CD8-positive, alpha-beta memory T cell (primary cell): ENCODE results near the gene NTN5. TPM values are rescaled to one million over a fixed set of nuclear protein-coding genes. Genes with fewer than 3 reads are reported as not detected.

Experiments
- CTCF ChIA-PET: fragments of 350-600 bp; sonication (Branson Sonifier 250); formaldehyde crosslinking; loops from one replicate; lab custom pipeline; 2021; ENCODE audit warnings: antibody characterized with exemption; lab: Charles Lee
- POLR2A ChIA-PET: fragments of 350-600 bp; sonication (Branson Sonifier 250); formaldehyde crosslinking; loops from one replicate; lab custom pipeline; 2021; ENCODE audit warnings: antibody characterized with exemption; lab: Charles Lee
- DNase-seq, 5 donors: peaks; one replicate each; pipeline versions ENCODE4 v3.0.0 to v3.0.0-alpha.2; 2020 to 2022; ENCODE audit warnings: mixed read lengths in 1 of 5
- H3K27ac ChIP-seq: one replicate; pipeline ENCODE4 v1.7.0; 2013; ENCODE audit warnings: low read depth, mild to moderate bottlenecking, low read length, moderate library complexity
- H3K27me3 ChIP-seq: 2 replicates; pipeline ENCODE4 v1.7.0; 2013; ENCODE audit warnings: low read length, mild to moderate bottlenecking; ENCODE audit not compliant: insufficient read depth, poor library complexity, severe bottlenecking
- H3K36me3 ChIP-seq: 2 replicates; pipeline ENCODE4 v1.7.0; 2013; ENCODE audit warnings: mild to moderate bottlenecking, low read length, moderate library complexity; ENCODE audit not compliant: insufficient read depth
- H3K4me1 ChIP-seq: 2 replicates; pipeline ENCODE4 v1.7.0; 2013; ENCODE audit warnings: mild to moderate bottlenecking, low read length, moderate library complexity; ENCODE audit not compliant: insufficient read depth
- H3K4me3 ChIP-seq: 2 replicates; pipeline ENCODE4 v1.7.0; 2013; ENCODE audit warnings: mild to moderate bottlenecking, low read length
- H3K9me3 ChIP-seq: 2 replicates; pipeline ENCODE4 v1.7.0; 2013; ENCODE audit warnings: mild to moderate bottlenecking, low read length
- H3K27ac Mint-ChIP-seq, 8 donors: one replicate each; pipeline ENCODE4 v1.8.0; 2020 to 2021; ENCODE audit warnings: mixed read lengths in 8 of 8, mild to moderate bottlenecking in 6 of 8, inconsistent platforms in 3 of 8, moderate library complexity in 3 of 8
- H3K27me3 Mint-ChIP-seq, 2 donors: one replicate each; pipeline ENCODE4 v1.8.0; 2020 to 2021; ENCODE audit warnings: mixed read lengths in 2 of 2, mild to moderate bottlenecking in 1 of 2, moderate library complexity in 1 of 2
- H3K36me3 Mint-ChIP-seq, 3 donors: one replicate each; pipeline ENCODE4 v1.8.0; 2020 to 2021; ENCODE audit warnings: mixed read lengths in 3 of 3, inconsistent platforms in 1 of 3, mild to moderate bottlenecking in 1 of 3
- H3K4me1 Mint-ChIP-seq, 3 donors: one replicate each; pipeline ENCODE4 v1.8.0; 2020 to 2021; ENCODE audit warnings: mixed read lengths in 3 of 3, inconsistent platforms in 1 of 3, mild to moderate bottlenecking in 1 of 3
- H3K4me3 Mint-ChIP-seq, 7 donors: one replicate each; pipeline ENCODE4 v1.8.0; 2020 to 2021; ENCODE audit warnings: mixed read lengths in 7 of 7, mild to moderate bottlenecking in 6 of 7, moderate library complexity in 4 of 7, inconsistent platforms in 2 of 7
- H3K9me3 Mint-ChIP-seq, 5 donors: one replicate each; pipeline ENCODE4 v1.8.0; 2020 to 2022; ENCODE audit warnings: mixed read lengths in 5 of 5, mild to moderate bottlenecking in 3 of 5, moderate library complexity in 2 of 5, inconsistent platforms in 1 of 5
- polyA plus RNA-seq: library from polyadenylated mRNA; unstranded; fragments of 300-500 nt; fragmentation: Illumina TruSeq; gene quantifications from one replicate; pipeline ENCODE4 v1.2.3, GENCODE V29; 2021
- total RNA-seq, 2 experiments: library from RNA; stranded (reverse); gene quantifications; one replicate each; pipeline ENCODE4 v1.2.3, GENCODE V29; 2021

Gene NTN5
- total and polyA plus RNA-seq, 3 experiments from 2014 or later, result 0.11 to 0.33 TPM; not detected in 1

- Histone ChIP-seq H3K27ac (peak overlapping the region; percentile 54), H3K4me3 (no peak overlapping the region), H3K4me1 (peaks cover 13% of the 10 kb centered on the region), H3K36me3 (peaks cover 6% of the 10 kb centered on the region), H3K27me3 (no peaks in the 10 kb centered on the region), H3K9me3 (no peaks in the 10 kb centered on the region)
- peak overlapping the region; percentile 70 to 97 (median 86) for H3K27ac Mint-ChIP-seq
- POLR2A ChIA-PET, result no interaction called here
- H3K27me3 Mint-ChIP-seq, result no peaks in the 10 kb centered on the region
- CTCF ChIA-PET, result no interaction called here
- no peaks in the 10 kb centered on the region for H3K9me3 Mint-ChIP-seq
- H3K36me3 Mint-ChIP-seq, result peaks cover 0 to 33% (median 7%) of the 10 kb centered on the region in 3 donors
- peaks cover 34 to 44% (median 41%) of the 10 kb centered on the region in 3 donors for H3K4me1 Mint-ChIP-seq
- DNase-seq, result no peak
- peak overlapping the region in 6 of 7 donors; percentile 23 to 88 (median 58) for H3K4me3 Mint-ChIP-seq
Observed at GRCh38 chr19:48624791-48625723, 47.8 kb downstream of the NTN5 start.

GRCh38 chr19:48624067-48624594 is 48.7 kb downstream of the NTN5 start:
- H3K4me3 Mint-ChIP-seq, result peak overlapping the region; percentile 55 to 92 (median 80)
- peaks cover 0 to 36% (median 7%) of the 10 kb centered on the region in 3 donors for H3K36me3 Mint-ChIP-seq
- Histone ChIP-seq H3K36me3 (no peaks in the 10 kb centered on the region), H3K9me3 (no peaks in the 10 kb centered on the region), H3K4me1 (peaks cover 20% of the 10 kb centered on the region), H3K27me3 (no peaks in the 10 kb centered on the region), H3K27ac (peak overlapping the region; percentile 54), H3K4me3 (peak overlapping the region; percentile 37)
- peaks cover 41 to 53% (median 49%) of the 10 kb centered on the region in 3 donors for H3K4me1 Mint-ChIP-seq
- CTCF ChIA-PET, result interaction anchor here (1.0 to 1.9 kb wide), 2 partner anchors 10 to 119 kb away, joined by 3 to 9 read pairs; no protein-coding TSS in a partner anchor
- H3K27me3 Mint-ChIP-seq, result peaks cover 0 to 2% of the 10 kb centered on the region in 2 donors
- peaks cover 0 to 2% (median 0%) of the 10 kb centered on the region in 5 donors for H3K9me3 Mint-ChIP-seq
- peak; percentile 88 to 94 (median 92) for DNase-seq
- H3K27ac Mint-ChIP-seq, result peak overlapping the region; percentile 82 to 97 (median 94)
- POLR2A ChIA-PET, result interaction anchor here (0.5 to 2.7 kb wide), 8 partner anchors 8 to 257 kb away, joined by 3 to 14 read pairs (median 4); partner anchors contain the start of genes CA11, DBP and FAM83E

GRCh38 chr19:48623556-48624066 is 49.2 kb downstream of the NTN5 start:
- Histone ChIP-seq H3K36me3 (no peaks in the 10 kb centered on the region), H3K4me3 (peak overlapping the region; percentile 25), H3K27me3 (no peaks in the 10 kb centered on the region), H3K27ac (peak overlapping the region; percentile 48), H3K4me1 (peaks cover 20% of the 10 kb centered on the region), H3K9me3 (no peaks in the 10 kb centered on the region)
- ChIA-PET CTCF (interaction anchor here (1.0 to 1.9 kb wide), 2 partner anchors 10 to 118 kb away, joined by 3 to 9 read pairs; no protein-coding TSS in a partner anchor), POLR2A (interaction anchor here (0.5 to 2.7 kb wide), 9 partner anchors 8 to 453 kb away, joined by 3 to 14 read pairs (median 4); partner anchors contain the start of genes CA11, DBP and FAM83E)
- Mint-ChIP-seq H3K27ac (peak overlapping the region; percentile 82 to 97 (median 94)), H3K36me3 (peaks cover 0 to 39% (median 7%) of the 10 kb centered on the region in 3 donors), H3K4me1 (peaks cover 42 to 56% (median 54%) of the 10 kb centered on the region in 3 donors), H3K9me3 (peaks cover 0 to 2% (median 0%) of the 10 kb centered on the region in 5 donors), H3K27me3 (peaks cover 0 to 3% of the 10 kb centered on the region in 2 donors), H3K4me3 (peak overlapping the region; percentile 18 to 92 (median 80))
- no peak for DNase-seq

GRCh38 chr19:48619692-48620585 is 52.9 kb downstream of the NTN5 start:
- peak overlapping the region; percentile 84 for H3K27ac ChIP-seq
- H3K27me3 ChIP-seq, result no peaks in the 10 kb centered on the region
- H3K4me3 ChIP-seq, result peak overlapping the region; percentile 76
- ChIA-PET POLR2A (interaction anchor here (0.5 to 2.5 kb wide), 15 partner anchors 9 to 1378 kb away, joined by 3 to 23 read pairs (median 4); partner anchors contain the start of genes CA11, DBP, GYS1 and PPP1R15A), CTCF (interaction anchor here (0.6 to 3.2 kb wide), 9 partner anchors 11 to 168 kb away, joined by 3 to 16 read pairs (median 4); no protein-coding TSS in a partner anchor)
- H3K4me1 ChIP-seq, result peaks cover 43% of the 10 kb centered on the region
- H3K9me3 ChIP-seq, result no peaks in the 10 kb centered on the region
- Mint-ChIP-seq H3K4me3 (peak overlapping the region; percentile 94 to 100 (median 98)), H3K27ac (peak overlapping the region; percentile 90 to 99 (median 98)), H3K4me1 (peaks cover 58 to 74% (median 68%) of the 10 kb centered on the region in 3 donors), H3K36me3 (peaks cover 0 to 62% (median 11%) of the 10 kb centered on the region in 3 donors), H3K27me3 (peaks cover 0 to 3% of the 10 kb centered on the region in 2 donors), H3K9me3 (peaks cover 0 to 2% (median 0%) of the 10 kb centered on the region in 5 donors)
- H3K36me3 ChIP-seq, result peaks cover 24% of the 10 kb centered on the region
- DNase-seq, result no peak

GRCh38 chr19:48618916-48619691 is 53.7 kb downstream of the NTN5 start, which contains the start of the genes RPL18 and SPHK2:
RPL18 (minus strand) TSS chr19:48619178; CDS start chr19:48619143, 35 bp downstream.
SPHK2 (plus strand) TSS chr19:48619506; CDS start chr19:48620515, 1,009 bp downstream.
- H3K4me1 Mint-ChIP-seq, result peaks cover 54 to 67% (median 62%) of the 10 kb centered on the region in 3 donors
- POLR2A ChIA-PET, result interaction anchor here (0.5 to 2.5 kb wide), 18 partner anchors 8 to 1257 kb away, joined by 3 to 23 read pairs (median 4); partner anchors contain the start of genes CA11, DBP, GYS1 and PPP1R15A
- CTCF ChIA-PET, result interaction anchor here (0.6 to 3.2 kb wide), 10 partner anchors 8 to 219 kb away, joined by 3 to 16 read pairs (median 4); no protein-coding TSS in a partner anchor
- H3K4me1 ChIP-seq, result peaks cover 43% of the 10 kb centered on the region
- peaks cover 0 to 2% (median 0%) of the 10 kb centered on the region in 5 donors for H3K9me3 Mint-ChIP-seq
- H3K27me3 Mint-ChIP-seq, result peaks cover 0 to 3% of the 10 kb centered on the region in 2 donors
- H3K4me3 Mint-ChIP-seq, result peak within 1 kb of the TSS; percentile 94 to 100 (median 98)
- peak within 1 kb of the TSS; percentile 84 for H3K27ac ChIP-seq
- peaks cover 24% of the 10 kb centered on the region for H3K36me3 ChIP-seq
- DNase-seq, result peak; percentile 91 to 97 (median 93)
- no peaks in the 10 kb centered on the region for H3K9me3 ChIP-seq
- H3K4me3 ChIP-seq, result peak within 1 kb of the TSS; percentile 76
- peak within 1 kb of the TSS; percentile 90 to 99 (median 98) for H3K27ac Mint-ChIP-seq
- no peaks in the 10 kb centered on the region for H3K27me3 ChIP-seq
- peaks cover 0 to 66% (median 12%) of the 10 kb centered on the region in 3 donors for H3K36me3 Mint-ChIP-seq

- POLR2A ChIA-PET, result interaction anchor here (0.5 to 2.5 kb wide), 13 partner anchors 9 to 1148 kb away, joined by 3 to 23 read pairs (median 5); partner anchors contain the start of genes CA11, DBP, GYS1 and PPP1R15A
- H3K27me3 ChIP-seq, result no peaks in the 10 kb centered on the region
- no peaks in the 10 kb centered on the region for H3K9me3 ChIP-seq
- peaks cover 24% of the 10 kb centered on the region for H3K36me3 ChIP-seq
- peaks cover 0 to 3% of the 10 kb centered on the region in 2 donors for H3K27me3 Mint-ChIP-seq
- H3K4me1 Mint-ChIP-seq, result peaks cover 47 to 60% (median 55%) of the 10 kb centered on the region in 3 donors
- peak overlapping the region; percentile 90 to 99 (median 98) for H3K27ac Mint-ChIP-seq
- H3K4me3 ChIP-seq, result peak overlapping the region; percentile 76
- no peak for DNase-seq
- CTCF ChIA-PET, result interaction anchor here (0.6 to 3.2 kb wide), 8 partner anchors 9 to 220 kb away, joined by 3 to 16 read pairs (median 4); no protein-coding TSS in a partner anchor
- H3K27ac ChIP-seq, result peak overlapping the region; percentile 81
- H3K4me1 ChIP-seq, result peaks cover 37% of the 10 kb centered on the region
- peak overlapping the region; percentile 94 to 100 (median 98) for H3K4me3 Mint-ChIP-seq
- peaks cover 0 to 65% (median 11%) of the 10 kb centered on the region in 3 donors for H3K36me3 Mint-ChIP-seq
- peaks cover 0 to 2% (median 0%) of the 10 kb centered on the region in 5 donors for H3K9me3 Mint-ChIP-seq
Observed at GRCh38 chr19:48618278-48618915, 54.4 kb downstream of the NTN5 start.
